Measurements from ENCODE around the gene DCTPP1. TPM values are rescaled to one million over a fixed set of nuclear protein-coding genes. Genes with fewer than 3 reads are reported as not detected.

DCTPP1 gene
- total and polyA plus RNA-seq, 2 experiments from 2014 or later = 43.0 to 85.2 TPM

DNA sequence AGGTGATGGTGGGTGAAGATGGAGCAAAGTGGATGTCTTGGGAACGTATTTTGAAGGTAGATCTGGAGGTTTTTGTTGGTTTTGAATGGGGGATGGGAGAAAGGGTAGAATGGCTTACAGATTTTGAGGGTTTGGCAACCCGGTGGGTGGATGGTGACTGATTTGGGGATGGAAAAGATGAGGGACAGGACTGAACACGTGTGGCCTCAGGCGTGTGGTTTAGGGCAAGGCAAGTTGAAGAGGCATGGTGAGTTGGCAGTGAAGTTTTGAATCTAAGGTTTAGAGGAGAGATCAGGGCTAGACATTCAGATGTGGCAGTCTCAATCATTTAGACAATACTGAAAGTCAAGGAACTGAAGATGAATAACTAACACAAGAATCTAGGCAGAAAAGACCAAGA, 5.0 kb upstream of the DCTPP1 start:
- H3K27ac ChIP-seq = no peak overlapping the region
- no peak overlapping the region for H3K4me3 ChIP-seq
- DNase-seq (ENCODE audit: low read depth in 1 of 2, low spot score in 1 of 2) = no peak
- peaks cover 6% of the 10 kb centered on the region for H3K4me1 ChIP-seq (ENCODE audit: low read depth)
- H3K9me3 ChIP-seq (ENCODE audit: low read depth) = no peaks in the 10 kb centered on the region
- no peaks in the 10 kb centered on the region for H3K36me3 ChIP-seq
- H3K27me3 ChIP-seq = no peaks in the 10 kb centered on the region
- TF ChIP-seq, protein P1, sequence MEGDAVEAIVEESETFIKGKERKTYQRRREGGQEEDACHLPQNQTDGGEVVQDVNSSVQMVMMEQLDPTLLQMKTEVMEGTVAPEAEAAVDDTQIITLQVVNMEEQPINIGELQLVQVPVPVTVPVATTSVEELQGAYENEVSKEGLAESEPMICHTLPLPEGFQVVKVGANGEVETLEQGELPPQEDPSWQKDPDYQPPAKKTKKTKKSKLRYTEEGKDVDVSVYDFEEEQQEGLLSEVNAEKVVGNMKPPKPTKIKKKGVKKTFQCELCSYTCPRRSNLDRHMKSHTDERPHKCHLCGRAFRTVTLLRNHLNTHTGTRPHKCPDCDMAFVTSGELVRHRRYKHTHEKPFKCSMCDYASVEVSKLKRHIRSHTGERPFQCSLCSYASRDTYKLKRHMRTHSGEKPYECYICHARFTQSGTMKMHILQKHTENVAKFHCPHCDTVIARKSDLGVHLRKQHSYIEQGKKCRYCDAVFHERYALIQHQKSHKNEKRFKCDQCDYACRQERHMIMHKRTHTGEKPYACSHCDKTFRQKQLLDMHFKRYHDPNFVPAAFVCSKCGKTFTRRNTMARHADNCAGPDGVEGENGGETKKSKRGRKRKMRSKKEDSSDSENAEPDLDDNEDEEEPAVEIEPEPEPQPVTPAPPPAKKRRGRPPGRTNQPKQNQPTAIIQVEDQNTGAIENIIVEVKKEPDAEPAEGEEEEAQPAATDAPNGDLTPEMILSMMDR (IDR thresholded peaks at IDR 0.05; ENCODE audit: low read depth, low read length) = no peak

GRCh38 chr16:30430428-30430970, 669 bp upstream of the DCTPP1 start:
- Histone ChIP-seq H3K27ac (peak overlapping the region; percentile 69), H3K36me3 (peaks cover 6% of the 10 kb centered on the region), H3K9me3 (ENCODE audit: low read depth) (no peaks in the 10 kb centered on the region), H3K27me3 (no peaks in the 10 kb centered on the region), H3K4me3 (no peak overlapping the region), H3K4me1 (ENCODE audit: low read depth) (peaks cover 11% of the 10 kb centered on the region)
- DNase-seq (ENCODE audit: low read depth in 1 of 2, low spot score in 1 of 2) = no peak
- TF ChIP-seq, protein P1 (IDR thresholded peaks at IDR 0.05; ENCODE audit: low read depth, low read length) = no peak

DNA sequence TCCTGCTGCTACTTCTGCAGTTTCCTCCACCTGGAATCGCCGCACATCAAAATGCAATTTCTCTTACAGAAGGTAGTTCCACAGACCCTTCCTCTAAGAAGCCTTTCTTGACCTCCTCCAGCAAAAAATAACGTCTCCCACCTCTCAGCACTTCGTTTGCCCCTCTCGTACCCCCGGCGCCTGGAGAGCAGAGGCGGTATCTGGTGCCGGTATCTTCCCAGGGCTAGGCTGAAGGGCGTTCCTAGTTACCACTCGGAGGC, 482 bp downstream of the DCTPP1 start:
- no peak for DNase-seq (ENCODE audit: low read depth in 1 of 2, low spot score in 1 of 2)
- no peak overlapping the region for H3K27ac ChIP-seq
- TF ChIP-seq, protein P1 (IDR thresholded peaks at IDR 0.05; ENCODE audit: low read depth, low read length) = no peak

DNA sequence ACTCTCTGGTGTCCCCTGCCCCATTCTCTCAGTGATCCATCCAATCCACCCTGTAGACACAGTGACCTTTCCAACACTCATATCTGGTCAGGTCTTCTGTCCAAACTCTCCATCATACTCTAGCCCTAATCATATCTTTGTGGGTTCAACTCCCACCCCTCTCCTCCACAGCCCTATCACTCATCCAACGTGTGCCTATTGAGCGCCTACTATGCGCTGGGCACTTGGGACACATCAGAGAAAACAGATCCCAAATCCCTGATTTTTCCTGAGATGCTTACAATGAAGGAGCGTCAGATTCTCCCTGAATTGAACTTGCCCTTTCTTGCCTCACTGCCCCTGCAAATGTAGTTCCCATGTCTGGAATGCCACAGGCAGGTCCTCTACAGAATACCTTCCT, 1.8 kb downstream of the DCTPP1 start:
- Histone ChIP-seq H3K27me3 (no peaks in the 10 kb centered on the region), H3K36me3 (peaks cover 6% of the 10 kb centered on the region), H3K4me1 (ENCODE audit: low read depth) (peaks cover 11% of the 10 kb centered on the region), H3K4me3 (no peak overlapping the region), H3K9me3 (ENCODE audit: low read depth) (no peaks in the 10 kb centered on the region), H3K27ac (no peak overlapping the region)
- TF ChIP-seq, protein P1 (IDR thresholded peaks at IDR 0.05; ENCODE audit: low read depth, low read length) = no peak
- DNase-seq (ENCODE audit: low read depth in 1 of 2, low spot score in 1 of 2) = no peak

More for the DNA sequence above, 482 bp downstream of the DCTPP1 start:
- H3K36me3 ChIP-seq = peaks cover 6% of the 10 kb centered on the region
- H3K4me1 ChIP-seq (ENCODE audit: low read depth) = peaks cover 11% of the 10 kb centered on the region
- H3K9me3 ChIP-seq (ENCODE audit: low read depth) = no peaks in the 10 kb centered on the region
- no peaks in the 10 kb centered on the region for H3K27me3 ChIP-seq
- peak overlapping the region; percentile 44 for H3K4me3 ChIP-seq

DNA sequence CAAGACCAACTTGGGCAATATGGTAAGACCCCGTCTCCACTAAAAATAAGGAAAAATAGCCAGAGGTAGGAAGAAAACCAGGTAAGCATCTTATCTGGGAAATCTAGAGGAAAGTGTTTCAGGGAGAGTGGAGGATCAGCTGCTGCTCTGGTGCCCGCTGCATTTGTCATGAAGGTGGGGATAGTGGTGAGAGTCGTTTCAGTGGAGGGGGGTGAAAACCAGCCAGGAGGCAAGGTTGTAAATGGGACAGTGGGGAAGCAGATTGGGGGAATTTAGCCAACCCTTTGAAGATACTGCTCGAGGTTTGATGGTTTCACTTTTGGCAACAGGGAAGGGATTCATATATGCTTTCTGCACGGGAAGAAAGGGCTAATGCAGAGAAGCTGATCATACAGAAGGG, 8.8 kb downstream of the DCTPP1 start:
- DNase-seq (ENCODE audit: low read depth in 1 of 2, low spot score in 1 of 2) = no peak
- Histone ChIP-seq H3K4me1 (ENCODE audit: low read depth) (no peaks in the 10 kb centered on the region), H3K9me3 (ENCODE audit: low read depth) (no peaks in the 10 kb centered on the region), H3K27ac (no peak overlapping the region), H3K27me3 (no peaks in the 10 kb centered on the region), H3K36me3 (peaks cover 3% of the 10 kb centered on the region), H3K4me3 (no peak overlapping the region)
- TF ChIP-seq, protein P1 (IDR thresholded peaks at IDR 0.05; ENCODE audit: low read depth, low read length) = no peak

Measured in cardiac muscle cell (in vitro differentiated cells and primary cell).